Hair follicular keratinocyte (primary cell): ENCODE measurements around the gene GOLGA8N. TPM values are rescaled to one million over a fixed set of nuclear protein-coding genes. Genes with fewer than 3 reads are reported as not detected.

Source experiments
- total RNA-seq: library from RNA; depleted of rRNA; stranded (reverse); fragments of >200 nt; gene quantifications from 2 replicates; pipeline ENCODE4 v1.2.3, GENCODE V29; 2015

The GOLGA8N gene
- total RNA-seq = 0.49 and 0.94 TPM in 2 replicates

GRCh38 chr15:32593151-32593550, at the start of gene GOLGA8N:
GOLGA8N (plus strand) TSS chr15:32593456.

GRCh38 chr15:32615051-32615870, 22.0 kb downstream of the GOLGA8N start, which contains the start of gene ARHGAP11A:
ARHGAP11A (plus strand) TSS chr15:32615504; CDS start chr15:32616212, 708 bp downstream.

GRCh38 chr15:32641517-32642059, 48.3 kb downstream of the GOLGA8N start, which contains the start of gene SCG5:
SCG5 (plus strand) TSS chr15:32641710; CDS start chr15:32643593, 1,883 bp downstream.

Other genes with a start within 250 kb of the GOLGA8N start
- 0.08 TPM in 1 of 2 replicates, not detected in the other for gene GOLGA8K, start 190.2 kb upstream of the GOLGA8N start, total RNA-seq
- 0.61 TPM in 1 of 2 replicates, not detected in the other for gene GOLGA8O, start 137.8 kb upstream of the GOLGA8N start, total RNA-seq
- 11.2 and 25.9 TPM in 2 replicates for gene ARHGAP11A, start 22.0 kb downstream of the GOLGA8N start, total RNA-seq
- 14.8 and 60.0 TPM in 2 replicates for gene SCG5, start 48.3 kb downstream of the GOLGA8N start, total RNA-seq
- 0.39 and 1.6 TPM in 2 replicates for gene GREM1, start 124.5 kb downstream of the GOLGA8N start, total RNA-seq